ENCODE results near the gene RBKS.

RBKS gene

DNA sequence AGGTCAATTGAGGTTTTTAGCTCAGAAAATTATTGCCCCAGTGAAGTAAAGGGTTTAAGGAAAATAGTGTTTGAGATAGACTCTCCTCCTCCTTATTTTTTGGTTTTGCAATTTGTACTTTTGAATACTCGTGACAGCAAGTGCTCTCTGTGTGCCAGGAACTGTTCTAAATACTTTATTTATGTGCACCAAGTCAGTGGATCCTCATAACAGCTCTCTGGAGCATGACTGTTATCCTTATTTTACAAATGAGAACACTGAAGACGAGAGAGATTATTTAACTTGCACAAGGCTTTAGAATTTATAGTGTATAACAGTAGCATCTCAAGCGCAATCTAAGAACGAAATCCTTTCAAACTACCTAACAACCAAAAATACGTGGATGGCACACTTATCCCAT is 25.0 kb upstream of the RBKS start:
- H3K4me3 ChIP-seq (ENCODE audit: low read depth, low read length): no peak overlapping the region
- peak; percentile 34 for DNase-seq (ENCODE audit: low read depth)
- TF ChIP-seq, protein P1, sequence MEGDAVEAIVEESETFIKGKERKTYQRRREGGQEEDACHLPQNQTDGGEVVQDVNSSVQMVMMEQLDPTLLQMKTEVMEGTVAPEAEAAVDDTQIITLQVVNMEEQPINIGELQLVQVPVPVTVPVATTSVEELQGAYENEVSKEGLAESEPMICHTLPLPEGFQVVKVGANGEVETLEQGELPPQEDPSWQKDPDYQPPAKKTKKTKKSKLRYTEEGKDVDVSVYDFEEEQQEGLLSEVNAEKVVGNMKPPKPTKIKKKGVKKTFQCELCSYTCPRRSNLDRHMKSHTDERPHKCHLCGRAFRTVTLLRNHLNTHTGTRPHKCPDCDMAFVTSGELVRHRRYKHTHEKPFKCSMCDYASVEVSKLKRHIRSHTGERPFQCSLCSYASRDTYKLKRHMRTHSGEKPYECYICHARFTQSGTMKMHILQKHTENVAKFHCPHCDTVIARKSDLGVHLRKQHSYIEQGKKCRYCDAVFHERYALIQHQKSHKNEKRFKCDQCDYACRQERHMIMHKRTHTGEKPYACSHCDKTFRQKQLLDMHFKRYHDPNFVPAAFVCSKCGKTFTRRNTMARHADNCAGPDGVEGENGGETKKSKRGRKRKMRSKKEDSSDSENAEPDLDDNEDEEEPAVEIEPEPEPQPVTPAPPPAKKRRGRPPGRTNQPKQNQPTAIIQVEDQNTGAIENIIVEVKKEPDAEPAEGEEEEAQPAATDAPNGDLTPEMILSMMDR (conservative IDR thresholded peaks at IDR 0.05; ENCODE audit: low read depth, low read length): no peak

DNA sequence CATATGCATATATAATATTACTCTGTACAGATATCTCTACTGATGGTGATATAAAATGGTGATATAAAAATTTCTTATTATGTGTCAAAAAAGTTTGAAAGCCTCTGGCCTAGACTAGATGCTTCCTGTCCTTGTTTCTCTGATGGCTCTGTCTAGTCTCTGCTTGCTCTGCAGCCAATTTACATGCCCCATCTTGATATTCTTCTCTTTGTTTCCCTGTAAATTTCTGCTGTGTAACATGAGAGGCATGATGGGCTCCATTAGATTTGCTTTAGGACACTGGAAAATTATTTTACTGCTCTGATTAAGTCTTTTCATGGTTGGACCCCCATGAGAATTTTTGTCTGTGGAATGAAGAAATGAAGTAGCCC is 24.6 kb upstream of the RBKS start:
- H3K4me3 ChIP-seq (ENCODE audit: low read depth, low read length): no peak overlapping the region
- DNase-seq (ENCODE audit: low read depth): no peak
- TF ChIP-seq, protein P1 (conservative IDR thresholded peaks at IDR 0.05; ENCODE audit: low read depth, low read length): no peak

DNA sequence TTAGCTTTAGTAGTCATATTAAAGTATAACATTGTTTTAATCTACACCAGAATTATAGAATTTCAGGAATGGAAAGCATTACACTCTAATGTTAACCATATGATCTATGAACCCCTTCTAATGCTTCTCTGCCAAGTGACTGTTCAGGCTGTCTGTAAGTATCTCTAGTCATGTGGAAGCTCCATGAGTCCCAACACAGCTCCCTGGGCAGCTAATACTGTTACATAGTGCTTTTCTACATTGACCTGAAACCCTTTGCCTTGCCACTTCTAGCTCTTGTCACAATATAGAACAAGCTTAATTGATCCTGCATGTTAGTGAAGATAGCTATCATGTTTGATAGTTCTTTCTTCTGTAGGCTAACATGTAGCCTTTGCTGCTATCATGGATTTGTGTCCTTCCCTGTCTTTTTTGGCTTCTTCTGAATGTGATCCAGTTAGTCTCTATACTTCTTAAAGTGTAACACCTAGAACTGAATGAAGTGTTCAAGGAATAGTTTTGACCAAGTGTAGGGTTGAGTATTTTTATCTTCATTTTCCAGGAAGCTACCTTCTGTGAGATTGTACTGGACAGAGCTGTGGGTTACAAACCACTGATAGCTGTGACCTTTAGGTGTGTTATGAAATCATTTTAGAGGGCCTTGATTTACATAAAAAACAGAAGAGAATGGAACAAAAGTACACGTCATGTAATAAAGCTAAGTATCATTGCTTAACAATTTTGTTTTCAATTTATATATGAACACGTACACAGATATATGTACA is 24.0 kb upstream of the RBKS start:
- TF ChIP-seq, protein P1 (conservative IDR thresholded peaks at IDR 0.05; ENCODE audit: low read depth, low read length): no peak
- peak; percentile 39 for DNase-seq (ENCODE audit: low read depth)
- no peak overlapping the region for H3K4me3 ChIP-seq (ENCODE audit: low read depth, low read length)

DNA sequence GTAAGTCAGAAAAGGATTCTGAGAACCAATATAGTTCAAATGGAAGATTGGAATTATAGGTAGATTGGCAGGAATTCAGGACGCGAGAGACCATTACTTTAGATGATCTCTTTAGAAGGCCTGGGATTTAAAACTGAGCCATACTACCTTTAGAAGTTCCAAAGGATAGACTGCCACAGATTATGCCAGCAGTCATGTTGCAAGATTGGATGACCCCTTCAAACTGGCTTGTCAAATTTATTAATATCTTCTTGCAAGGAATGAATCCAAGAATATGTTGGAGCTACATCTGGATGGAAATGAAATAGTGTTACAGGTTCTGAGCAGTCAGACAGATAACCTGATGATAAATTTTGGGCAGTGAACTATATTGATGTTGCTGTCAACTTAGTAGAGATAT is 22.3 kb upstream of the RBKS start:
- TF ChIP-seq, protein P1 (conservative IDR thresholded peaks at IDR 0.05; ENCODE audit: low read depth, low read length): no peak
- no peak overlapping the region for H3K4me3 ChIP-seq (ENCODE audit: low read depth, low read length)
- no peak for DNase-seq (ENCODE audit: low read depth)

DNA sequence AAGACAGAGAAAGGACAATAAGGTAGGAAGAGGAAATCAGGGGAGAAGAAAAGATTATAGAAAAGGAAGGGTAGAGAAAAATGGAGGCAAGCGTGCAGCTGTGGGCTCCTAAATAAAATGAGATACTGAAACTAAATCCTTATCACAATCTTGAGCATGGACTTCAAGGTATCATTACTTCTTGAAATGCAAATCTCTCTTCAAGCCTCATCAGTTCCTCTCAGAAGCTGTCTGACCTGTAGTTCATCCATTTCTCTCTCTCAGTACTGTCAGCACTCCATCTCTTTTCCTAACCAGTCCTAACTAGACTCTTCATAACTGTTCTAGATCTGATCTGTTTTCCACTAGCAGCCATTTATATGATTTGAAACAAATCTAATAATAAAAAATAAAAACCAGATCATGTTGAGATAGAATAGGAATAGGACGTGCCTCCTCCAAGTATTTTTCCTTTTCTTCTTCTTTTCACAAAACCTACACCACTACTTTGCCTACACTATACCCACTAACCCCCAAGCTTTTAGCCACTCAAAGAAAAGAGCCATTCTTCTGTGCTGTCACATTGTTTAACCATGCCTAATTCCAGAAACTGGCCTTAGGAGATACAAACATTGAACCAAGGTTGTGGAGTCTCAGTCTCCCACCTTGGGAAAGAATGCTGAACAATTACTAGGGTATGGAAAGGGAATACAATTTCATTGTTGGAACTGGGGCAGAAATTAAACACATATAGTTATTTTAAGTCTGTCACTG is 21.4 kb upstream of the RBKS start:
- TF ChIP-seq, protein P1 (conservative IDR thresholded peaks at IDR 0.05; ENCODE audit: low read depth, low read length): no peak
- no peak for DNase-seq (ENCODE audit: low read depth)
- H3K4me3 ChIP-seq (ENCODE audit: low read depth, low read length): no peak overlapping the region

DNA sequence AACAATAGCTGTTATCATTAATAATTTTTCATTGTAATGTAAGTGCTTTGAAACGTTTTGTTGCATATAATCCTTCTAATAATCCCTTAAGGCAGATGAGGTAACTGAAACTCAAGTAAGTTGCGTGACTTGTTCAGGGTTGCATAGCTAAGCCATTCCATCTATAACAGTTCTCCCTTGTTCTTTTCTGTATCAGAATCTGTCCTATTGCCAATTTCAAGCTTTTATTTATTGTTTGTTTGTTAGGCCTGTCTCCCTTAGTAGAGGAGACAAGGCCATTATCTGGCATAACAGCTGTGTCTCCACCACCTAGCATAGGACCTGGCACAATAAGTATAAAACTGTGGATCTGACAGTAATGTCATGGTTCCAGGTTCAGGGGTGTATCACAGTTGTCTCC is 19.7 kb upstream of the RBKS start:
- TF ChIP-seq, protein P1 (conservative IDR thresholded peaks at IDR 0.05; ENCODE audit: low read depth, low read length): no peak
- DNase-seq (ENCODE audit: low read depth): no peak
- H3K4me3 ChIP-seq (ENCODE audit: low read depth, low read length): no peak overlapping the region
